Measurements from ENCODE around the gene MACROD2.

- TF ChIP-seq, protein P1, sequence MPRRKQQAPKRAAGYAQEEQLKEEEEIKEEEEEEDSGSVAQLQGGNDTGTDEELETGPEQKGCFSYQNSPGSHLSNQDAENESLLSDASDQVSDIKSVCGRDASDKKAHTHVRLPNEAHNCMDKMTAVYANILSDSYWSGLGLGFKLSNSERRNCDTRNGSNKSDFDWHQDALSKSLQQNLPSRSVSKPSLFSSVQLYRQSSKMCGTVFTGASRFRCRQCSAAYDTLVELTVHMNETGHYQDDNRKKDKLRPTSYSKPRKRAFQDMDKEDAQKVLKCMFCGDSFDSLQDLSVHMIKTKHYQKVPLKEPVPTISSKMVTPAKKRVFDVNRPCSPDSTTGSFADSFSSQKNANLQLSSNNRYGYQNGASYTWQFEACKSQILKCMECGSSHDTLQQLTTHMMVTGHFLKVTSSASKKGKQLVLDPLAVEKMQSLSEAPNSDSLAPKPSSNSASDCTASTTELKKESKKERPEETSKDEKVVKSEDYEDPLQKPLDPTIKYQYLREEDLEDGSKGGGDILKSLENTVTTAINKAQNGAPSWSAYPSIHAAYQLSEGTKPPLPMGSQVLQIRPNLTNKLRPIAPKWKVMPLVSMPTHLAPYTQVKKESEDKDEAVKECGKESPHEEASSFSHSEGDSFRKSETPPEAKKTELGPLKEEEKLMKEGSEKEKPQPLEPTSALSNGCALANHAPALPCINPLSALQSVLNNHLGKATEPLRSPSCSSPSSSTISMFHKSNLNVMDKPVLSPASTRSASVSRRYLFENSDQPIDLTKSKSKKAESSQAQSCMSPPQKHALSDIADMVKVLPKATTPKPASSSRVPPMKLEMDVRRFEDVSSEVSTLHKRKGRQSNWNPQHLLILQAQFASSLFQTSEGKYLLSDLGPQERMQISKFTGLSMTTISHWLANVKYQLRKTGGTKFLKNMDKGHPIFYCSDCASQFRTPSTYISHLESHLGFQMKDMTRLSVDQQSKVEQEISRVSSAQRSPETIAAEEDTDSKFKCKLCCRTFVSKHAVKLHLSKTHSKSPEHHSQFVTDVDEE (CRISPR knock-in tag; IDR thresholded peaks at IDR 0.05) = no peak
- TF ChIP-seq ISL1 (CRISPR knock-in tag; IDR thresholded peaks at IDR 0.05) (no peak), OSR1 (CRISPR knock-in tag; IDR thresholded peaks at IDR 0.05) (no peak)
These were observed 1894.4 kb downstream of the MACROD2 start for GRCh38 chr20:15889514-15890256.
